Vagina (tissue), 2 donors: ENCODE measurements around the gene TANGO2. TPM values are rescaled to one million over a fixed set of nuclear protein-coding genes. Genes with fewer than 3 reads are reported as not detected.

Experiments
- DNase-seq, 2 donors: peaks; one replicate each; pipeline ENCODE4 v3.0.0-alpha.2; 2017; ENCODE audit errors: extremely low spot score in 2 of 2
- H3K27ac ChIP-seq: fragments of 200-600 bp; sonication (generic); one replicate; pipeline ENCODE4 v1.5.1; 2019
- H3K27me3 ChIP-seq: fragments of 200-600 bp; sonication (generic); one replicate; pipeline ENCODE4 v1.5.1; 2019
- H3K36me3 ChIP-seq, 2 donors: fragments of 200-600 bp; sonication (generic); one replicate each; pipeline ENCODE4 v1.5.1; 2017 to 2019
- H3K4me1 ChIP-seq: fragments of 200-600 bp; sonication (generic); one replicate; pipeline ENCODE4 v1.5.1; 2019
- H3K4me3 ChIP-seq, 2 donors: fragments of 200-600 bp; sonication (generic); 1 replicate in 1 of 2; 2 replicates in 1 of 2; pipeline ENCODE4 v1.5.1; 2016 to 2019
- H3K9me3 ChIP-seq: fragments of 200-600 bp; sonication (generic); one replicate; pipeline ENCODE4 v1.5.1; 2019
- CTCF ChIP-seq, 3 experiments: fragments of 450-650 bp in 2 of 3; fragments of 200-600 bp in 1 of 3; sonication (generic) in 1 of 3; IDR thresholded peaks; one replicate each; pipeline ENCODE4 v1.5.1; 2017 to 2019; ENCODE audit warnings: antibody characterized with exemption in 3 of 3, mild to moderate bottlenecking in 2 of 3, moderate library complexity in 2 of 3
- POLR2A ChIP-seq, 2 donors: fragments of 450-650 bp; IDR thresholded peaks; one replicate each; pipeline ENCODE4 v1.6.1; 2017; ENCODE audit warnings: antibody characterized with exemption in 2 of 2, mild to moderate bottlenecking in 2 of 2, moderate library complexity in 2 of 2
- POLR2AphosphoS5 ChIP-seq, 2 donors: sonication (generic); formaldehyde crosslinking; IDR thresholded peaks; one replicate each; pipeline ENCODE4 v1.9.0; 2017; ENCODE audit warnings: antibody characterized with exemption in 2 of 2, mild to moderate bottlenecking in 2 of 2, low read depth in 1 of 2; ENCODE audit not compliant: insufficient read depth in 1 of 2
- intact Hi-C: fragments of 100-400 bp; cut with DNase I; formaldehyde crosslinking; loops from one replicate; pipeline ENCODE4 v1.15.1; 2023
- total RNA-seq: library from RNA; depleted of rRNA; stranded (reverse); fragments of >200 nt; gene quantifications from one replicate; pipeline ENCODE4 v1.2.3, GENCODE V29; 2016

The TANGO2 gene
- total RNA-seq, 1 donor from 2014 or later = 21.4 TPM

- Histone ChIP-seq H3K9me3 (no peaks in the 10 kb centered on the region), H3K36me3 (no peaks in the 10 kb centered on the region), H3K27me3 (no peaks in the 10 kb centered on the region), H3K4me3 (no peak overlapping the region), H3K4me1 (peaks cover 17% of the 10 kb centered on the region), H3K27ac (no peak overlapping the region)
- DNase-seq = no peak
- intact Hi-C loops = no loop called here
- TF ChIP-seq POLR2A (IDR thresholded peaks at IDR 0.05) (no peak), CTCF (IDR thresholded peaks at IDR 0.05) (no peak), POLR2AphosphoS5 (IDR thresholded peaks at IDR 0.05; ENCODE audit: insufficient read depth in 1 of 2, low read depth in 1 of 2) (no peak)
Measured at GRCh38 chr22:20036084-20036482, 15.2 kb downstream of the TANGO2 start.

DNA sequence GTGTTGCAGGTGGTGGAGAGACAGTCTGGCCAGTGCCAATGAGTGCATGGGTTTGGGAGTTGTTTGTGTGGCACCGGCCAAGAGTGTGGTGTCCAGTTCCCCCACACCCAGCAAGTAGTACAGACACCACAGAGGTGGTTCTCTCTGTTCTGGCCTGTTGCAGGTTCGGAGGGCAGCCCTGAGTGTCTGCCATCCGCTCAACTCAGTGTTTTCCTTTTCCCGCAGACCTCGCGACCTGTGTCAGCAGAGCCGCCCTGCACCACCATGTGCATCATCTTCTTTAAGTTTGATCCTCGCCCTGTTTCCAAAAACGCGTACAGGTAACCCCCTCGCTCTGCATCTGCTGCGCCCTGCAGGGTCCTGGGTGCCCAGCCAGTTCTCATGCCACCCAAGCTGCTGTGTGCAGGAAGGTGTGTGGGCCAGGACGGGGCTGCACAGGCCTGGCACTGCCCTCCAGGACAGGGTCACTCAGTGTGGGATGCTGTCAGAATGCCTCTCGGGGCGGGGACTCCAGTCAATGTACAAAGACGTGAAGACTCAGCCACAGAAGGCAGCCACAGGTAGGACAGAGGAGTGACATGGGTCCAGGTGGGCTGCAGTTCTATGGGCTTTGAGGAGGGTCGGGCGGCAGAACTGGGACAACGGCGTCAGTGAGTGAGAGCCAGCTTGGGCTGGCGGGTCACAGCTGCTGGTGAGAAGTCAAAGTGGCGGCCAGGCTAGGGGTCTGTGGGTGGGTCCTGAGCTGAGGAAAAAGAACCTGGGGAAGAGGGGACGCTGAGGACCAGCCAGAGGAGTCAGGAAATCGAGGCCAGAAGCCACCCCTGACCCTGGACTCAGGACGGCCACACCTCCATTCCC is 15.9 kb downstream of the TANGO2 start:
- intact Hi-C loops = no loop called here
- H3K36me3 ChIP-seq = no peaks in the 10 kb centered on the region

GRCh38 chr22:20037419-20037818 is 16.5 kb downstream of the TANGO2 start:
- Histone ChIP-seq H3K27me3 (no peaks in the 10 kb centered on the region), H3K4me3 (no peak overlapping the region), H3K27ac (no peak overlapping the region), H3K36me3 (no peaks in the 10 kb centered on the region), H3K4me1 (peaks cover 13% of the 10 kb centered on the region), H3K9me3 (no peaks in the 10 kb centered on the region)
- TF ChIP-seq POLR2A (IDR thresholded peaks at IDR 0.05) (no peak), CTCF (IDR thresholded peaks at IDR 0.05) (no peak), POLR2AphosphoS5 (IDR thresholded peaks at IDR 0.05; ENCODE audit: insufficient read depth in 1 of 2, low read depth in 1 of 2) (no peak)
- DNase-seq = no peak
- intact Hi-C loops = no loop called here

More for the DNA sequence above, 15.9 kb downstream of the TANGO2 start:
- DNase-seq = no peak
- peaks cover 17% of the 10 kb centered on the region for H3K4me1 ChIP-seq
- no peak overlapping the region for H3K4me3 ChIP-seq
- H3K27me3 ChIP-seq = no peaks in the 10 kb centered on the region
- no peaks in the 10 kb centered on the region for H3K9me3 ChIP-seq
- no peak overlapping the region for H3K27ac ChIP-seq
- TF ChIP-seq CTCF (IDR thresholded peaks at IDR 0.05) (no peak), POLR2AphosphoS5 (IDR thresholded peaks at IDR 0.05; ENCODE audit: insufficient read depth in 1 of 2, low read depth in 1 of 2) (no peak), POLR2A (IDR thresholded peaks at IDR 0.05) (no peak)

- Histone ChIP-seq H3K36me3 (peaks cover 0 to 6% of the 10 kb centered on the region in 2 donors), H3K9me3 (no peaks in the 10 kb centered on the region), H3K4me3 (no peak overlapping the region), H3K4me1 (peaks cover 2% of the 10 kb centered on the region), H3K27me3 (no peaks in the 10 kb centered on the region), H3K27ac (no peak overlapping the region)
- no peak for DNase-seq
- intact Hi-C loops = no loop called here
- TF ChIP-seq CTCF (IDR thresholded peaks at IDR 0.05) = no peak
- no peak for TF ChIP-seq POLR2A (IDR thresholded peaks at IDR 0.05)
- TF ChIP-seq POLR2AphosphoS5 (IDR thresholded peaks at IDR 0.05; ENCODE audit: insufficient read depth in 1 of 2, low read depth in 1 of 2) = no peak
Measured at GRCh38 chr22:20038574-20038973, 17.7 kb downstream of the TANGO2 start.

DNA sequence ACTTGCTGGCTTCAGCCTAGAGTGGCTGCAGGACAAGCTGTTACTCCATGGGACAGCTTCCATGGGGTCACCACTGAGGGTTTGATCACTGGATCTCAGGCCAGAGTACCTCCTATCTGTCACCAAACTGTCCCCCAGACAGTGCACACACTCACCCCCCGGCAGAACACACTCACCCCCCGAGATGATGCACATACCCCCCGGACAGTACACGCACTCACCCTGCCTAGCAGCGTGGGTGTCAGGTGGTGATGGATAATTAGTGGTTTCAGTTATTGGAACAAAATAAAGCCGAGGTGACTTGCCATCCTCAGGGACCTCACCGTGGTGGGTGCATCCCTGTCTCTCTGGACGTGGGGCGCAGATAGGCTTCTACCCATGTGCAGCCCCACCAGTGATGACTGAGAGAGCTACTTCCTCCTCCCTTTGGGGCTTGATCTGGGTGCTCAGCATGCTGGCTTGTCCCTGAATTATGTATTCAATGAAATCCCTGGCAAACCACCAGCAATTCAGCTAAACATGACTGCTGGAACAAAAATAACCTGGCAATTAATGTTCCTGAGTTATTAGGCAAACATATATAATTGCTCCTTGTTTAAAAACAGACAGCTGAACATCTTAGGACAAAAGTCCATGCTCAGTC is 18.9 kb downstream of the TANGO2 start:
- H3K27ac ChIP-seq = no peak overlapping the region
- H3K9me3 ChIP-seq = no peaks in the 10 kb centered on the region
- H3K4me1 ChIP-seq = no peaks in the 10 kb centered on the region
- no peaks in the 10 kb centered on the region for H3K27me3 ChIP-seq
- DNase-seq = no peak
- H3K4me3 ChIP-seq = no peak overlapping the region
- TF ChIP-seq CTCF (IDR thresholded peaks at IDR 0.05) = no peak
- TF ChIP-seq POLR2A (IDR thresholded peaks at IDR 0.05) = no peak
- no peak for TF ChIP-seq POLR2AphosphoS5 (IDR thresholded peaks at IDR 0.05; ENCODE audit: insufficient read depth in 1 of 2, low read depth in 1 of 2)
- H3K36me3 ChIP-seq = peaks cover 0 to 10% of the 10 kb centered on the region in 2 donors
- intact Hi-C loops = no loop called here
